Measurements from ENCODE around the gene AP2A2.
A peak's percentile ranks its signal among the peaks of the same experiment; 100 is the strongest.

AP2A2 gene

GRCh38 chr11:911890-912219 lies 13.8 kb upstream of the AP2A2 start:
- Histone ChIP-seq H3K9me3 (ENCODE audit: control insufficient read depth, insufficient read depth, low read depth, low read length) (no peaks in the 10 kb centered on the region), H3K27ac (ENCODE audit: extremely low read depth, low read depth, low read length) (no peak overlapping the region; the same call in 1 of the 2 replicates), H3K4me3 (ENCODE audit: low read depth, low read length) (no peak overlapping the region), H3K4me1 (ENCODE audit: control insufficient read depth, insufficient read depth, low read length) (no peaks in the 10 kb centered on the region), H3K36me3 (ENCODE audit: control insufficient read depth in 2 of 2, insufficient read depth in 1 of 2, low read length in 2 of 2) (peaks cover 0 to 23% of the 10 kb centered on the region in 2 experiments; a peak in 2 of 3 replicates)
- TF ChIP-seq ZNF555 (tag by site-specific recombination; conservative IDR thresholded peaks at IDR 0.05) (no peak), ZBTB1 (tag by site-specific recombination; IDR thresholded peaks at IDR 0.05) (no peak), ZNF132 (tag by site-specific recombination; IDR thresholded peaks at IDR 0.05; ENCODE audit: borderline replicate concordance) (no peak), KLF9 (tag by site-specific recombination; IDR thresholded peaks at IDR 0.05; ENCODE audit: low read depth) (no peak)
- ChIA-PET CTCF (interaction anchor here (0.6 kb wide), 1 partner anchor 357 kb away, joined by 3 read pairs; no protein-coding TSS in a partner anchor), POLR2A (no interaction called here)

GRCh38 chr11:912266-912665 lies 13.4 kb upstream of the AP2A2 start:
- ChIA-PET CTCF (no interaction called here), POLR2A (no interaction called here)
- Histone ChIP-seq H3K27ac (ENCODE audit: extremely low read depth, low read depth, low read length) (no peak overlapping the region), H3K4me1 (ENCODE audit: control insufficient read depth, insufficient read depth, low read length) (no peaks in the 10 kb centered on the region), H3K36me3 (ENCODE audit: control insufficient read depth in 2 of 2, insufficient read depth in 1 of 2, low read length in 2 of 2) (peaks cover 0 to 22% of the 10 kb centered on the region in 2 experiments; a peak in 1 of 3 replicates), H3K9me3 (ENCODE audit: control insufficient read depth, insufficient read depth, low read depth, low read length) (no peaks in the 10 kb centered on the region), H3K4me3 (ENCODE audit: low read depth, low read length) (no peak overlapping the region)
- TF ChIP-seq ZNF518A (tag by site-specific recombination; conservative IDR thresholded peaks at IDR 0.05; ENCODE audit: low read depth): no peak
- TF ChIP-seq ZNF335 (tag by site-specific recombination; conservative IDR thresholded peaks at IDR 0.05): 0 out of 2 replicates have a peak, but pooled peaks have one; percentile 25

DNA sequence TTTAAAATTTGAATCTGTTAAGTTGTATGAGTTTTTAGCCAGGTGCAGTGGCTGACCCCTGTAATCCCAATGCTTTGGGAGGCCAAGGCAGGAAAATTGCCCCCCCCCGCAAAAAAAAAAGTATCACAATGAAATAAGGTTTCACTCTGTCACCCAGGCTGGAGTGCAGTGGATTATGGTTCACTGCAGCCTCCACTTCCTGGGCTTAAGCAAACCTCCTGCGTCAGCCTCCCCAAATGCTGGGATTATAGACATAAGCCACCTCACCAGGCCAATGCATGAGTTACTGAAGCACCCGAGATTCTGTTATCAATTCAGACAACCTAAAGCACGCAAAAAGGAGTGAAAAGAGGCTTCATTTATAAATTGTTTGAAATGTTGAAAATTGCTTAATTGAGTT lies 12.6 kb upstream of the AP2A2 start:
- Histone ChIP-seq H3K4me1 (ENCODE audit: control insufficient read depth, insufficient read depth, low read length) (no peaks in the 10 kb centered on the region), H3K4me3 (ENCODE audit: low read depth, low read length) (no peak overlapping the region), H3K27ac (ENCODE audit: extremely low read depth, low read depth, low read length) (no peak overlapping the region), H3K9me3 (ENCODE audit: control insufficient read depth, insufficient read depth, low read depth, low read length) (no peaks in the 10 kb centered on the region), H3K36me3 (ENCODE audit: control insufficient read depth in 2 of 2, insufficient read depth in 1 of 2, low read length in 2 of 2) (peaks cover 0 to 14% of the 10 kb centered on the region in 2 experiments; a peak in 1 of 3 replicates)
- POLR2A ChIA-PET: no interaction called here
- no peak for TF ChIP-seq ZNF132 (tag by site-specific recombination; IDR thresholded peaks at IDR 0.05; ENCODE audit: borderline replicate concordance)
- TF ChIP-seq ZNF596 (tag by site-specific recombination; IDR thresholded peaks at IDR 0.05): no peak
- TF ChIP-seq, protein P1, sequence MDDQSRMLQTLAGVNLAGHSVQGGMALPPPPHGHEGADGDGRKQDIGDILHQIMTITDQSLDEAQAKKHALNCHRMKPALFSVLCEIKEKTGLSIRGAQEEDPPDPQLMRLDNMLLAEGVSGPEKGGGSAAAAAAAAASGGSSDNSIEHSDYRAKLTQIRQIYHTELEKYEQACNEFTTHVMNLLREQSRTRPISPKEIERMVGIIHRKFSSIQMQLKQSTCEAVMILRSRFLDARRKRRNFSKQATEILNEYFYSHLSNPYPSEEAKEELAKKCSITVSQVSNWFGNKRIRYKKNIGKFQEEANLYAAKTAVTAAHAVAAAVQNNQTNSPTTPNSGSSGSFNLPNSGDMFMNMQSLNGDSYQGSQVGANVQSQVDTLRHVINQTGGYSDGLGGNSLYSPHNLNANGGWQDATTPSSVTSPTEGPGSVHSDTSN (CRISPR knock-in tag; IDR thresholded peaks at IDR 0.05): no peak
- no peak for TF ChIP-seq ZFP37 (tag by site-specific recombination; IDR thresholded peaks at IDR 0.05)
- TF ChIP-seq ZNF10 (tag by site-specific recombination; IDR thresholded peaks at IDR 0.05): no peak
- no peak for TF ChIP-seq TRIM28 (IDR thresholded peaks at IDR 0.05; ENCODE audit: borderline replicate concordance, low read length)
- TF ChIP-seq ZNF624 (tag by site-specific recombination; IDR thresholded peaks at IDR 0.05): no peak
- TF ChIP-seq ZNF302 (tag by site-specific recombination; IDR thresholded peaks at IDR 0.05; ENCODE audit: low read depth): no peak
- TF ChIP-seq MEIS1 (CRISPR knock-in tag; IDR thresholded peaks at IDR 0.05; ENCODE audit: borderline replicate concordance): no peak
- TF ChIP-seq OVOL3 (tag by site-specific recombination; IDR thresholded peaks at IDR 0.05): no peak
- no peak for TF ChIP-seq ZNF184 (tag by site-specific recombination; IDR thresholded peaks at IDR 0.05)
- TF ChIP-seq FEZF1 (tag by site-specific recombination; IDR thresholded peaks at IDR 0.05): no peak
- no peak for TF ChIP-seq PRDM10 (tag by site-specific recombination; IDR thresholded peaks at IDR 0.05)
- CTCF ChIA-PET: no interaction called here
